NCI-H446 treated with DMSO at 0.1 percent for 48 hours (cell line): ENCODE data around the gene SYTL2.
A peak's percentile ranks its signal among the peaks of the same experiment; 100 is the strongest.
"Not testable (repeated sequence)": the region's sequence is repeated elsewhere in the genome, so short reads cannot be mapped to it uniquely, and the experiment has no call there.

ENCODE experiments used
- DNase-seq: peaks from one replicate; lab custom pipeline; 2025; lab: John Stamatoyannopoulos, UW

The SYTL2 gene

DNA sequence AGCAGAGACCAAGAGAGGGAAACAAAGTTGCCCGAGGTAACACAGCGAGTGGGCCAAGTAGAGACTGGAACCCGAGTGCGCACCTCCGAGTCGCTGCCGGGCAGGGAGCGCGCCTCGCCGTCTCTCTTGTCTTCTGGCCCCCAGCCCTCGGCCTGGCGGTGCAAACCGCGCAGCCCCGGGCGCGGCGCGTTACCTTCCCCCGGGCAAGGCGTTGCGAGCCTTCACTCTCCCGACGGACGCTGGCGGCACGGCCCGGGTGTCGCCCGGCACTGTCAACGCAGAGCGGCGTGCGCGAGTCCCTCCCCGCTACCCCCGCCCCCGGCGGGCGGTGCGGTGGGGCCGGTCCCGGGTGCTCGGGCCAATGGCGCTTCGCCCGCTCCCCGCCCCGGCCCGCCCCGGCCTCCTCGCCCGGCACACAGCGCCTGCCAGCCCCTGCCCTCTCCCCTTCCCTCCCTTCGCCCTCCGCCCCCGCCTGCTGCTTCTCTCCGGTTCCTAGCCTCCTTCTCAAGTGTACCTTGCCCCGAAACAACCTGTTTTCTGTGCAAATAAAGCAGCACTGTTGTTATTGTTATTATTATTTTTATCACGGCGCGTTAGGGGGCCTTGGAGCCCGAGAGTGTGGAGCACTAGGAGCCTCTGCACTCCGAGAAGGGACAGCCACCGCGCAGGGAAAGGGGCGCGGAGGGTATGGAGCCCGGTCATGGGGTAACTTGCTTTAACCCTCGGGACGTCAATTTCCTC is at the start of gene SYTL2:
SYTL2 (minus strand) TSS at position 271 of the 741 bp plus-strand sequence. CDS start 53,416 bp downstream, outside the sequence.
- DNase-seq = no peak

DNA sequence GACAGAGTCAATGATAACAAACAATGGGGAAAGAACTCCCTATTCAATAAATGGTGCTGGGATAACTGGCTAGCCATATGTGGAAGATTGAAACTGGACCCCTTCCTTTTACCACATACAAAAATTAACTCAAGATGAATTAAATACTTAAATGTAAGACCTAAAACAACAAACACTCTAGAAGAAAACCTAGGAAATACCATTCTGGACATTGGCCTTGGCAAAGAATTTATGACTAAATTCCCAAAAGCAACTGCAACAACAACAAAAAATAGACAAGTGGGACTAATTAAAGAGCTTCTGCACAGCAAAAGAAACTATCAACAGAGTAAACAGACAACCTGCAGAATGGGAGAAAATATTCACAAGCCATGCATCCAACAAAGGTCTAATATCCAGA is 48.6 kb upstream of the SYTL2 start:
- DNase-seq = not testable (repeated sequence)

DNA sequence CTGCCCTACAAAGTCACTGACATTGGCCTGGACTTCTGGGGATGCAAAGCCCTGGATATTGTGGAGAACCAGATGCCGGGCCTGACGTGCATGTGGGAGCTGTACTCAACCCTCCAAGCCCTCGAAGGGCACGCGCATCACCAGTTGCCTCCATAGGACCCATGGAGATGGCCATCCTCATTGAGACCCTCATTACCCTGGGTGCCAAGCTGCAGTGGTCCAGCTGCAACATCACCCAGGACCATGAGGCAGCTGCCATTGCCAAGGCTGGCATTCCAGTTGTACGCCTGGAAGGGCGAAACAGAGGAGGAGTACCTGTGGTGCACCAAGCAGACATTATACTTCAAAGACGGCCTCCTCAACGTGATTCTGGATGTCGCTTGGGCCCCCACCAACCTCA is 46.2 kb upstream of the SYTL2 start:
- DNase-seq = no peak

- DNase-seq = no peak
Observed at GRCh38 chr11:85855341-85855656, 44.4 kb upstream of the SYTL2 start, which contains the start of gene CCDC83. Gene CCDC83 (plus strand): TSS chr11:85855383. CDS start chr11:85865124, 9,741 bp downstream.

DNA sequence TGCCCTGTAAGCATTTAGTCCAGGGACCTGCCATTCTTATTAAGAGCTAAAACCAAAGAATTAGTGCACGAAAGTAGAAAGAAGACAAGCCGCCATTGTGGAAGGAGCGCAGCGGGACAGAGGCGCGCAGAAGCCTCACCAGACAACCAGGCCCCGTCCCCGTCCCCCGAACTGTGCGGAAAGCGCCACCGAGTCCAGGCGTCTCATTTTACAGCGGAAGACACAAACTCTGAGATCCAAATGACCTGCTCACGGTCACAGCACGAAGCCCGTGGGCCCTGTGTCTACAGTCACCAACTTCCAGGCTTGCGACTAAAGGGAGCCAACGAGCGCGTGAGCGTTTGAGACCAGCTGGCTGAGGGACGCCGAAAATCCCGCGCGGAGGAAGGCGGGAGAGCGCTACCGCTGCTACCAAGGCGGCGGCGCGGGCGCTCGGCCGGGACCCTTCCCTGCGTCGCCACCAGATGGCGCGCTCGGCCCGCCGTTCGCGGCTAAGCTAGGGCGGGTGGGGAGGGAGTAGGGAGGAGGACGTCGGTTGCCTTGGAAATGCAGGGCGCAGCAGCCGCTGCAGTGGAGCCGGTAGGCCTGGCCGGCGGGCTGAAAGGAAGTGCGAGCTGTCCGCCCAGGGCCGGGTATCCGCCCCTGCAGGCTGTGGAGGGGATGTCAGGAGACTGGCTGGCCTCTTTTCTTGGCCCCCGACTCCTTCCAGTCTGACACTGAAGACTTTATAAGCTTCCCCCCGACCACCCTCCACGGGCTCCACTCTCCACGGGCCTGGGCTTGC is 43.8 kb upstream of the SYTL2 start:
- DNase-seq = peak; percentile 78

DNA sequence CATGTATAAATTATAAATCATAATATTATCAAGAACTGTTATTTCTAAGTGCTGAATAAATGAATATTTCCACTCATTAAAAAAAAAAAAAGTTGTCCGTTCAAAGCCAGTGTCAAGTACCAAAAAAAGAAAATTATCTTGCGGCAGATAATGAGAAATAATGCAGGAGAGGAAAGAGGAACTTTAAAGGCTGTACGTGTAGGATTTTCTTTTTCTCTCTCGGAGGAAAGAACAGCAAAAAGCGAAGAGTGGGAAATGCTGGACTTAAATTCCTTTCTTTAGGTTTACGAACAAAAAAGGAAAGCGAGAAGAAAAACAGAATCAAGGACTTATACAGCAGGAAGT is 43.2 kb upstream of the SYTL2 start:
- DNase-seq = no peak

DNA sequence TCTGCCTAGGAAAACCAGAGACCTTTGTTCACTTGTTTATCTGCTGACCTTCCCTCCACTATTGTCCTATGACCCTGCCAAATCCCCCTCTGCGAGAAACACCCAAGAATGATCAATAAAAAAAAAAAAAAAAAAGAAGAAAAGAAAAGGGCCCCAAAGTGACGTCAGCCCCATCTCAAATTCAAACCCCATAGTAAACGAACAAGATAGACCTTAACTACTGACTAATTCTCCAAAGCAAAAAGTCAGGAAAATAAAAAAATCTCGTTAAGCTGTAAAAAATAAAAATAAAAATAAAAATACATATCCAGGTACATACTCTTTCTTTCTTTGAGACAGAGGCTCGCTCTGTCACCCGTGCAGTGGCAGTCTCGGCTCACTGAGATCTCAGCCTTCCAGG is 42.6 kb upstream of the SYTL2 start:
- not testable (repeated sequence) for DNase-seq

DNA sequence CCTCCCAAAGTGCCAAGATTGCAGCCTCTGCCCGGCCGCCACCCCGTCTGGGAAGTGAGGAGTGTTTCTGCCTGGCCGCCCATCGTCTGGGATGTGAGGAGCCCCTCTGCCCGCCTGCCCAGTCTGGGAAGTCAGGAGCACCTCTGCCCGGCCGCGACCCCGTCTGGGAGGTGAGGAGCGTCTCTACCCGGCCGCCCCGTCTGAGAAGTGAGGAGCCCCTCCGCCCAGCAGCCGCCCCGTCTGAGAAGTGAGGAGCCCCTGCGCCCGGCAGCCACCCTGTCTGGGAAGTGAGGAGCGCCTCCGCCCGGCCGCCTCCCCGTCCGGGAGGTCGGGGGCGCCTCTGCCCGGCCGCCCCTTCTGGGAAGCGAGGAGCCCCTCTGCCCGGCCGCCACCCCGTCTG is 41.8 kb upstream of the SYTL2 start:
- not testable (repeated sequence) for DNase-seq

GRCh38 chr11:85848556-85848955 is 37.6 kb upstream of the SYTL2 start:
- no peak for DNase-seq

DNA sequence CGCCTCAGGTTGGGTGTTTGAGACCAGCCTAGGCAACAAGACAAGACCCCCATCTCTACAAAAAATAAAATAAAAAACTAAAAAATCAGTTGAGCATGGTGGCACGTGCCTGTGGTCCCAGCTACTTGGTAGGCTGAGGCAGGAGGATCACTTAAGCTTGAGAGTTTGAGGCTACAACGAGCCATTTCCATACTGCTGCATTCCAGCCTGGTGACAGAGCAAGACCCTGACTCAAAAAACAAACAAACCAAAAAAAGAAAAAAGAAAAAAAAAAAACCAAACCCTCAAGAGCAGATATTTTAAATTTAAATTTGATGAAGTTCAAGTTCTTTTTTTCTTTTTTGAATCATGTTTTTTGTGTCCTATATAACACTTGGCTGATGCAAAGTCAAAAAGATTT is 37.1 kb upstream of the SYTL2 start:
- DNase-seq = no peak

DNA sequence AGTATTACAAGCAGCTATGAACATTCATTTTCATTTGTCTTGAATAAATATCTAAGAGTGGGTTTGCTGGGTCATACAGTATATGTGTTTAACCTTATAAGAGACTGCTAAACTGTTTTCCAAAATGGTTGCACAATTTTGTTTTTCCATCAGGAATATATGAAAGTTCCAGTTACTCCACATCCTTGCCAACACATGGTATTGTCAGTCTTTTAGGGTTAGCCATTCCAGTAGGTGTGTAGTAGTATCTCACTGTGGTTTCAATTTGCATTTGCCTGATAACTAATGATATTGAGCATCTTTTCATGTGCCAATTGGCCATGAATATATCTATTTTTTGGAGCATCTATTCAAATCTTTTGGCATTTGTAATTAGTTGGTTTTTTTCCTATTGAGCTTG is 36.5 kb upstream of the SYTL2 start:
- no peak for DNase-seq

GRCh38 chr11:85845124-85845631 is 34.2 kb upstream of the SYTL2 start:
- no peak for DNase-seq

GRCh38 chr11:85844439-85845123 is 33.6 kb upstream of the SYTL2 start:
- no peak for DNase-seq

- no peak for DNase-seq
Observed at GRCh38 chr11:85843929-85844328, 33.0 kb upstream of the SYTL2 start.

GRCh38 chr11:85840932-85841331 is 30.0 kb upstream of the SYTL2 start:
- not testable (repeated sequence) for DNase-seq

GRCh38 chr11:85835729-85836128 is 24.8 kb upstream of the SYTL2 start:
- no peak for DNase-seq

DNA sequence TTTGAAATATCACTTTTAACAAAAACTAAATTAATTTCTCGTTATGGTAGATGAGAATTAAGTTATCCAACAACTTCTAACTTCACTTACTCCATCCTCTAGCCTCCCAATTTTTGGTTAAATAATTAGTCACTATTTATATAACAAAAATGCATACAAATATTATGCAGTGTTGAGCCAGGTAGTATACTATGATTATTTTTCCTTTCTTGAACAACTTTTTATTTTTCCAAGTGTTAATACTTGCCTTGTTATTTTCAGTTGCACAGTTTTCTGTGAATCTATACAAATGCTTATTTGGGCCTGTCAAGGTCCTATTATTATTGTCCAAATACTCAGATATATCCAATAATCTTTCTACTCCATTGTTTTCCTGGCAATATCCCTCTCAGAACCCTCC is 24.3 kb upstream of the SYTL2 start:
- DNase-seq = no peak

- no peak for DNase-seq
Observed at GRCh38 chr11:85831050-85831449, 20.1 kb upstream of the SYTL2 start.

DNA sequence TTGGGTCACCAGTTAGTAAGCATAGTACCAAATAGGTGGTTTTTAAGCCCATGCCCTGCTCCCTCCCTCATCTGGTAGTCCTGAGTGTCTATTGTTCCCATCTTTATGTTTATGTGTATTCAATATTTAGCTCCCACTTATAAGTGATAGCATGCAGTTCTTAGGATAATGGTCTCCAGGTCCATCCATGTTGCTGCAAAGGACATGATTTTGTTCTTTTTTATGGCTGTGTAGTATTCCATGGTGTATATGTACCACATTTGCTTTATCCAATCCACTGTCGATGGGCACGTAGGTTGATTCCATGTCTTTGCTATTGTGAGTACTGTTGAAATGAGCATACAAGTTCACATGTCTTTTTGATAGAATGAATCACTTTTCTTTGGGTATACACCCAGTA is 18.2 kb upstream of the SYTL2 start:
- no peak for DNase-seq

- no peak for DNase-seq
Observed at GRCh38 chr11:85828640-85828978, 17.7 kb upstream of the SYTL2 start.

GRCh38 chr11:85827748-85828639 is 17.1 kb upstream of the SYTL2 start:
- DNase-seq = no peak
